Gastrocnemius medialis (tissue), 4 donors: ENCODE measurements around the gene UGP2. TPM values are rescaled to one million over a fixed set of nuclear protein-coding genes. Genes with fewer than 3 reads are reported as not detected.

Experiments
- ATAC-seq, 2 donors: fragments of 150-250 bp; one replicate each; pipeline ENCODE4 v1.9.1; 2016
- DNase-seq, 2 donors: peaks; one replicate each; pipeline ENCODE4 v3.0.0-alpha.2; 2019
- H3K27ac ChIP-seq, 4 donors: fragments of 200-600 bp; sonication (generic); 1 replicate in 1 of 4; 2 replicates in 3 of 4; pipeline ENCODE4 v1.5.1; 2016 to 2018; ENCODE audit warnings: mild to moderate bottlenecking in 2 of 4, moderate library complexity in 1 of 4
- H3K27me3 ChIP-seq, 3 donors: fragments of 200-600 bp; sonication (generic) in 2 of 3; 1 replicate in 1 of 3; 2 replicates in 2 of 3; pipeline versions ENCODE4 v1.5.1 to v1.6.0; 2016 to 2019; ENCODE audit warnings: mild to moderate bottlenecking in 1 of 3, moderate library complexity in 1 of 3
- H3K36me3 ChIP-seq, 2 donors: fragments of 200-600 bp; sonication (generic) in 1 of 2; one replicate each; pipeline ENCODE4 v1.5.1; 2017 to 2018
- H3K4me1 ChIP-seq, 2 donors: fragments of 200-600 bp; sonication (generic) in 1 of 2; one replicate each; pipeline ENCODE4 v1.5.1; 2016 to 2017; ENCODE audit warnings: mild to moderate bottlenecking in 2 of 2
- H3K4me3 ChIP-seq, 4 donors: fragments of 200-600 bp; sonication (generic) in 3 of 4; 1 replicate in 1 of 4; 2 replicates in 3 of 4; pipeline ENCODE4 v1.5.1; 2016 to 2019; ENCODE audit warnings: mild to moderate bottlenecking in 2 of 4
- H3K9me3 ChIP-seq, 3 donors: fragments of 200-600 bp; sonication (generic) in 2 of 3; 1 replicate in 1 of 3; 2 replicates in 2 of 3; pipeline ENCODE4 v1.5.1; 2016 to 2019
- CTCF ChIP-seq, 5 experiments: fragments of 450-650 bp in 3 of 5; fragments of 200-600 bp in 2 of 5; sonication (generic) in 2 of 5; IDR thresholded peaks in 4 of 5; conservative IDR thresholded peaks in 1 of 5; 1 replicate in 4 of 5; 2 replicates in 1 of 5; pipeline ENCODE4 v1.5.1; 2016 to 2019; ENCODE audit warnings: antibody characterized with exemption in 5 of 5, mild to moderate bottlenecking in 3 of 5, moderate library complexity in 3 of 5
- POLR2A ChIP-seq, 2 donors: fragments of 450-650 bp; IDR thresholded peaks; one replicate each; pipeline ENCODE4 v1.6.1; 2017; ENCODE audit warnings: antibody characterized with exemption in 2 of 2, mild to moderate bottlenecking in 2 of 2, moderate library complexity in 2 of 2
- in situ Hi-C, 4 donors: fragments of 200-750 bp; cut with MboI; loops; one replicate each; pipeline versions ENCODE4 v1.15.0 to v1.8.0; 2017; ENCODE audit warnings: low sequenced_read_pairs in 4 of 4
- intact Hi-C: fragments of 100-400 bp; cut with DNase I; formaldehyde crosslinking; loops from one replicate; pipeline ENCODE4 v1.15.1; 2023; ENCODE audit warnings: low total_unique reads
- total RNA-seq, 4 donors: library from RNA; depleted of rRNA; stranded (reverse); fragments of >200 nt; gene quantifications; one replicate each; pipeline versions ENCODE4 v1.1.0 to v1.2.3, GENCODE V29; 2016

Gene UGP2
- total RNA-seq, 4 donors from 2014 or later: 398 to 784 (median 580) TPM

DNA sequence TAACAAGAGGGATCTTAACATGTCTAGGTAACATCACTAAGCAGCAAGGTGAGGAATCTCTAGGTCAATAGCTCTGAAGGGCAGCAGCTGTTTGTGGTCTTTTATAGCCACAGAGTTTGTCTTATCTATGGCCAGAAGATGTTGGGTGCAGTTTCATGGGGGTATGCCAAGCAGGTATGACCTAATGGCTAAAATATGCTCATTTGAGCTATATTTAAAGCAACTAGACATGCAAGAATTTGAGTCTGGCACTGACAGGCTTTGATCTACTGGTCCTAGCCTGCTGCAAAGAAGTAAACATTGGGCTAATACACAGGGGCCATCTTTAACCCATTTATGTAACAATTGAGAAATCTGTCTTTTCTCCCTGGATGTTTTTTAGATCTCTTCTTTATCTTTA, 13.9 kb upstream of the UGP2 start:
- peaks cover 37 to 49% of the 10 kb centered on the region in 2 donors for H3K4me1 ChIP-seq
- DNase-seq (no peak), ATAC-seq (no peak)
- in situ Hi-C loops: no loop called here
- H3K27me3 ChIP-seq: no peaks in the 10 kb centered on the region
- H3K9me3 ChIP-seq: no peaks in the 10 kb centered on the region
- H3K4me3 ChIP-seq: no peak overlapping the region
- intact Hi-C loops: no loop called here
- no peaks in the 10 kb centered on the region for H3K36me3 ChIP-seq
- no peak for TF ChIP-seq POLR2A (IDR thresholded peaks at IDR 0.05)
- peak overlapping the region in 3 of 4 donors; percentile 8 to 34 (median 19) for H3K27ac ChIP-seq

GRCh38 chr2:63831176-63831575, 10.5 kb upstream of the UGP2 start:
- Histone ChIP-seq H3K9me3 (no peaks in the 10 kb centered on the region), H3K4me3 (no peak overlapping the region), H3K36me3 (no peaks in the 10 kb centered on the region), H3K27ac (no peak overlapping the region), H3K4me1 (peaks cover 35 to 62% of the 10 kb centered on the region in 2 donors), H3K27me3 (no peaks in the 10 kb centered on the region)
- intact Hi-C loops: no loop called here
- TF ChIP-seq CTCF (IDR thresholded peaks at IDR 0.05 in 4 of 5, conservative IDR thresholded peaks at IDR 0.05 in 1 of 5): no peak
- TF ChIP-seq POLR2A (IDR thresholded peaks at IDR 0.05): no peak
- DNase-seq (no peak), ATAC-seq (no peak)
- in situ Hi-C loops: no loop called here

- DNase-seq (no peak), ATAC-seq (no peak)
- Histone ChIP-seq H3K27me3 (no peaks in the 10 kb centered on the region), H3K36me3 (no peaks in the 10 kb centered on the region), H3K9me3 (no peaks in the 10 kb centered on the region), H3K27ac (no peak overlapping the region), H3K4me3 (no peak overlapping the region), H3K4me1 (peaks cover 30 to 54% of the 10 kb centered on the region in 2 donors)
- in situ Hi-C loops: no loop called here
- TF ChIP-seq POLR2A (IDR thresholded peaks at IDR 0.05) (no peak), CTCF (IDR thresholded peaks at IDR 0.05 in 4 of 5, conservative IDR thresholded peaks at IDR 0.05 in 1 of 5) (no peak)
- intact Hi-C loops: no loop called here
These were observed 7.3 kb upstream of the UGP2 start for GRCh38 chr2:63834401-63834800.

- H3K4me1 ChIP-seq: peaks cover 23 to 35% of the 10 kb centered on the region in 2 donors
- no peak for ATAC-seq
- DNase-seq: no peak
- no peak for TF ChIP-seq CTCF (IDR thresholded peaks at IDR 0.05 in 4 of 5, conservative IDR thresholded peaks at IDR 0.05 in 1 of 5)
- no peak for TF ChIP-seq POLR2A (IDR thresholded peaks at IDR 0.05)
- intact Hi-C loops: no loop called here
- no peaks in the 10 kb centered on the region for H3K36me3 ChIP-seq
- in situ Hi-C loops: no loop called here
- H3K27me3 ChIP-seq: no peaks in the 10 kb centered on the region
- peak overlapping the region in 3 of 4 donors; percentile 1 to 95 (median 94) for H3K4me3 ChIP-seq
- H3K9me3 ChIP-seq: no peaks in the 10 kb centered on the region
- peak overlapping the region; percentile 94 to 99 (median 98) for H3K27ac ChIP-seq
These were observed 4.6 kb upstream of the UGP2 start for GRCh38 chr2:63837036-63837594.

- in situ Hi-C loops (no loop called here), intact Hi-C loops (loop anchor here (1.0 to 10.0 kb wide), 6 partner anchors 19 to 1215 kb away; partner anchors contain the start of genes CEP68, PELI1 and VPS54)
- TF ChIP-seq POLR2A (IDR thresholded peaks at IDR 0.05) (no peak), CTCF (IDR thresholded peaks at IDR 0.05 in 4 of 5, conservative IDR thresholded peaks at IDR 0.05 in 1 of 5) (no peak)
These were observed 1.5 kb upstream of the UGP2 start for GRCh38 chr2:63840081-63840784.

More at GRCh38 chr2:63840081-63840784, 1.5 kb upstream of the UGP2 start:
- peak overlapping the region; percentile 75 to 95 (median 92) for H3K4me3 ChIP-seq
- H3K27me3 ChIP-seq: no peaks in the 10 kb centered on the region
- DNase-seq (peak in 1 of 2 donors; percentile 25), ATAC-seq (peak; percentile 1 to 24)
- H3K4me1 ChIP-seq: peaks cover 39 to 41% of the 10 kb centered on the region in 2 donors
- H3K9me3 ChIP-seq: no peaks in the 10 kb centered on the region
- no peaks in the 10 kb centered on the region for H3K36me3 ChIP-seq
- H3K27ac ChIP-seq: peak overlapping the region; percentile 94 to 99 (median 98)
